NCI-H2029 (cell line): ENCODE results near the gene NUDT3.
"Not testable (repeated sequence)": the region's sequence is repeated elsewhere in the genome, so short reads cannot be mapped to it uniquely, and the experiment has no call there.

ENCODE experiments used
- DNase-seq: peaks from one replicate; lab custom pipeline; 2025; lab: John Stamatoyannopoulos, UW

Gene NUDT3

GRCh38 chr6:34342247-34342646 lies 50.2 kb downstream of the NUDT3 start:
- no peak for DNase-seq

DNA sequence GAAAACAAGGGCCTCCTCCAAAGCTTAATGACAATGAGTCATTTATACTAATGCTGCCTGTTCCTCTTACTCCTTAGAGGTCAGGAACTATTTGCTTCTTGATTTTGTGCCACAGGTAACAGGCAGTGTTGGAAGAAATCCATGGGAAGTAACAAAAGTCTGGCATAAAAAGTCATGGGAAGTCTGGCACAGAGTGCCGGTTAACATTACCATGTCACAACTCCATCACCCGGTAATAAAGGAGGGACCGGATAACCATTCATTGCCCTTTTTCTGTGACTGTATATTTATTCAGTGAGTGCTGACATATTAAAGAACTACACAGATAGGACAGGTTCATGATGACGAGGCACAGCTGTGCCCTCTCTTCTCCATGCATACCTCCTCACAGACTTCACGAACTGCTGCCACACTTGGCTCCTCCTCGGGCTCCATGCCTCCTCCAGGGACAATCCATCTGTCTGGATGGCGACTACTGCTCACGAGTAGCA lies 50.9 kb downstream of the NUDT3 start:
- no peak for DNase-seq

GRCh38 chr6:34340906-34341480 lies 51.5 kb downstream of the NUDT3 start:
- no peak for DNase-seq

GRCh38 chr6:34340394-34340793 lies 52.1 kb downstream of the NUDT3 start:
- no peak for DNase-seq

DNA sequence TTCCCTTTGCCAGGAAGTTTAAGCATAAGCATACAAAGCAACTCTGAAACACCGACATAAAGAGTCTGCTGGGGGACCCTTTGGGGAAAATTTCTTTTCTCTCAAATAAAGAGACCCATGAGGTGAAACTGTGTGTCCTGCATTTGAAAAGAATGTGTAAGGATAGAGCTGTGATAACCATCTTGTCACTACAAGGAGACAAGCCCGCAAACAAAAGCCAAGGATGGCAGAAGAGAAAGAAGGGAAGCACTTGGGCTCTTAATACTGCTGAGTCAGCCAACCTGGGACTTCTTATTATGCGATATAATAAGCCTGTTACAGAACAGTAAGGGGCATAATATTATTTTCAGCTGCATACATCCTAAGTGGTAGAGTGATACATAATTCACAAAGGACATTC lies 52.5 kb downstream of the NUDT3 start:
- DNase-seq = no peak

DNA sequence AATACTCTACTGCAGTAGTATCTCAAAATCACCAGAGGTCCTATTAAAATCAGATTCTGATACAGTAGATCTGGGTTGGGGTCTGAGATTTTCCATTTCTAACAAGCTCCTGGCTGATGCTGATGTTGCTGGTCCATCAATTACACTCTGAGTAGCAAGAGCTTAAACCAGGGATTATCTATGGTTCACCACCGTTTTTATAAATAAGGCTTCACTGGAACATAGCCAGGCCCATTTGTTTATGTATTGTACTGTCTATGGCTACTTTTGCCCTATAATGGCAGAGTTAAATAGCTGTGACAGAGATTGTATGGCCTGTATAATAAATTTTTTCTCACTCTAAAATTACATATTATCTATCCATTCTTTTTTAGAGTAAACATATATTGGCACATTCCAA lies 53.0 kb downstream of the NUDT3 start:
- no peak for DNase-seq

GRCh38 chr6:34338811-34339210 lies 53.7 kb downstream of the NUDT3 start:
- DNase-seq = no peak

- no peak for DNase-seq
Observed at GRCh38 chr6:34338377-34338776, 54.1 kb downstream of the NUDT3 start.

GRCh38 chr6:34334796-34335416 lies 57.6 kb downstream of the NUDT3 start:
- no peak for DNase-seq

DNA sequence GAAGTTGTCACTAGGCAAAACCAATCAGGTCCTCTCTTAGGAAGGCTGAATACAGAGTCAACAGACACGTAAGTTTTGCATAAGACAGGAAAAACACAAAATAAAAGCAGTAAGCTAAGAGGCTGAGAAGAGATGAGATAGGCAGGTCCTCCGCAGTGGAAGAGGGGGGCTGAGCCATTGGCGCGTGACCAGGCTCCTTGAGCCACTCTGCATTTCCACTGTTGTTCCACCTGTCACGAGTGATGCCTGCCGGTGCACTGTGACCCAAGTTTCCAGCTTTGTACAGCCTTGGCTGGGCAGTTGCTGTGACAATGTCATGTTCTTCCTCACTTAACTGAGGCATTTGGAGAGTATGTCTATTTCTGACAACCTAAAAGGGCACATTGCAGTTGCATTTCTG lies 58.6 kb downstream of the NUDT3 start:
- DNase-seq = no peak

DNA sequence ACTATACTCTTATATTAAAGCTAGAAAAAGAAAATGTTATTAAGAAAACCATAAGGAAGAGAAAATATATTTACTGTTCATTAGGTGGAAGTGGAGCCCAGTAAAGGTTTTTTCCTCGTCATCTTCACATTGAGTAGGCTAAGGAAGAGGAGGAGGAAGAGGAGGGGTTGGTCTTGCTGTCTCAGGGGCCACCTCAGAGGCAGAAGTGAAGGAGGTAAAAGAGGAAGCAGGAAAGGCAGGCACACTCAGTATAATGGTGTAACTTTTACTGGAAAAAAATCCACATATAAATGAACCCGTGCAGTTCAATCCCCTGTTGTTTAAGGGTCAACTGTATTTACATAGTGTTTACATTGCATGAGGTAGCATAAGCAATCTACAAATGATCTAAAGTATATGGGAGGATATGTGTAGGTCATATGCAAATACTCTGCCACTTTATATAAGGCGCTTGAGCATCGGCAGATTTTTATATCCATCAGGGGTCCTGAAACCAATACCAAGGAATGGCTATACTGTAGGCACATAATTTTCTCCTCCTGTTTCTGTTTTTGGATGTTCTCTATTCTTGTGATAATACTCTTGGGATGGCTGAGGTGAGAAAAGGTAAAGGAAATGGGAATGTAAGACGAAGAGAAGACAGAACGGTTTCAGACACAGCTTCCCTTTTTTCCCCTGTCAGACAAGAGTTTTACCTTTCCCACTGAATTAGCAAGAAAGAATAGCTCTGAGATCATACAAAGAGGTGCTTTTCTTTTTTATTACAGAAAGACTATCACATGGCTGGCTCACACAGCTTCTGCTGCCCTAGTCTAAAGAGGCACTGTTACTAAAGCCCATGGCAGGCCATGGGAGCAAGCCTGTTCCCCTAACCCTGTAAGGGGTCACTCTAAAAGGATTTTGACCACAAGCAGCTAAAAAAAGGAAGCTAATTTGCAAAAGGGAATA lies 59.9 kb downstream of the NUDT3 start:
- DNase-seq = no peak

- no peak for DNase-seq
Observed at GRCh38 chr6:34331371-34332050, 61.0 kb downstream of the NUDT3 start.

DNA sequence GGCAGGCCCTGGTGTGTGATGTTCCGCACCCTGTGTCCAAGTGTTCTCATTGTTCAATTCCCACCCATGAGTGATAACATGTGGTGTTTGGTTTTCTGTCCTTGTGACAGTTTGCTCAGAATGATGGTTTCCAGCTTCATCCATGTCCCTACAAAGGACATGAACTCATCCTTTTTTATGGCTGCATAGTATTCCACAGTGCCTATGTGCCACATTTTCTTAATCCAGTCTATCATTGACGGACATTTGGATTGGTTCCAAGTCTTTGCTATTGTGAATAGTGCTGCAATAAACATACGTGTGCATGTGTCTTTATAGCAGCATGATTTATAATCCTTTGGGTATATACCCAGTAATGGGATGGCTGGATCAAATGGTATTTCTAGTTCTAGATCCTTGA lies 62.7 kb downstream of the NUDT3 start:
- DNase-seq = not testable (repeated sequence)

- no peak for DNase-seq
Observed at GRCh38 chr6:34328969-34329368, 63.5 kb downstream of the NUDT3 start.

DNA sequence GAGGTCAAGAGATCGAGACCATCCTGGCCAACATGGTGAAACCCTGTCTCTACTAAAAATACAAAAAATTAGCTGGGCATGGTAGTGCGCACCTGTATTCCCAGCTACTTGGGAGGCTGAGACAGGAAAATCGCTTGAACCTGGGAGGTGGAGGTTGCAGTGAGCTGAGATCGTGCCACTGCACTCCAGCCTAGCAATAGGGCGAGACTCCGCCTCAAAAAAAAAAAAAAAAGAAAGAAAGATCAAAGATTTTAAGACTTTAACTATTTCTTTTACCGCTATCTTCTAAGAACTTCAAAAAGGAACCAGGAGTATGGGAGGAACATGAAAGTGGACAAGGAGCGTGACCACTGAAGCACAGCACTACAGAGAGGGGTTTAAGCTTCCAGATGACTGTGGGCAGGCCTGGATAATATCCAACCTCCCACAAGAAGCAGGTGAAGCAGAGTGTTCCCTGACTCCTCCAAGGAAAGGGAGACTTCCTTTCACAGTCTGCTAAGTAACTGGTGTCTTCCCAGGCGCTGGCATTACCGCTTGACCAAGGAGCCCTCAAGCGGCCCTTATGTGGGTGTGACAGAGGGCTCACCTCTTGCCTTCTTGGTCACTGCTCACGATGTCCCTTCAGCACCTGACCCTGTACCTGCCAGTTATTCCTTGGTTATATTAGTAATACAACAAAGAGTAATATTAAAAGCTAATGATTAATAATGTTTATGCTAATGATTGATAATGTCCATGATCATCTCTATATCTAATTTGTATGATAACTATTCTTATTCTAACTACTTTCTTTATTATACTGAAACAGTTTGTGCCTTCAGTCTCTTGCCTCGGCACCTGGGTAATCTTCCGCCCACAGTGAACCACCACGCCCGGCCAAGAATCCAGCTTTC lies 64.9 kb downstream of the NUDT3 start:
- not testable (repeated sequence) for DNase-seq

DNA sequence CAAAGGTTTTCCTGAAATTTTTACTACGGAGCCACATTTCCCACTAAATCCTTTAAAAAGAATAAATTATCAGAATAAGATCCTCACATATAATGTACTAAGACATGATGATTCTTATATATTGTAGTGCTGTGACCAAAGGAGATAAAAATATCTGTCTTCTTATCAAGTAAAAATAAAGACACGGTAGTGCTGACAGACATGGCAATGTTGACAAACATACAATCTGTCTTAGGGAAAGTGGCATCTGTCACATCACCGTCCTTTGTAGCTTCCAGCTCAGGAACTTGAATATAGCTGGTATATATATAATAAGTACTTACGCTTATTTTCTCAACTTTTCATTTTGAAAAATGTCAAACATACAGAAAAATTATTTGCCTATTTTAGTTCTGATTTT lies 66.8 kb downstream of the NUDT3 start:
- no peak for DNase-seq

DNA sequence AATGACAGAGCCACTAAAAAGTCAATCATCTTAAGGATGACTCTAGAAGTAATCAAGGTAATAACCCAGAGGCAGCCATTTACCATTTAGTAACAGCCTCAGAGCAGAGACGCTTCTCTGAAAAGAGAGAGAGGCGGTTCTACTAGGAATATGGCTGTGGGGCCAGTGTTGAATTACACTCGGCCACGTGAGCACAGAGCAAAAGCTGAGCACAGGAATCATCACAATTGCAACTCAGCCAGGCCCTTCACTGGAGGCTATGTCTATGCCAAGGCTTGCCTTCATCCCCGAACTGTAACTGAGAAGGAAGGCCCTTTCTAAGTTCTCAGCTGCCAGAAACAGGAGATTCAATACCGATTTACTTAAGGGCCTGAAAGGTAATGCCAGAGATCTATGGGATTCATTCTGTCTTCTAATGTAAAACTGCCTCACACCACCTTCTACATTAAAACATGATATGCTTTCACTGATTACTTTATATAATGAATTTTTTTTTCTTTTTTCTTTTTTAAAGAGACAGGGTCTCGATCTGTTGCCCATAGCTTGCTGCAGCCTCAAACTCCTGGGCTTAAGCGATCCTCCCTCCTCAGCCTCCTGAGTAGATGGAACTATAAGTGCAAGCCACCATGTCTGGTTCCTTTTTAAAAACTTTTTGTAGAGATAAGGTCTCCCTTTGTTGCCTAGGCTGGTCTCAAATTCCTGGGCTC lies 67.6 kb downstream of the NUDT3 start:
- DNase-seq = peak; percentile 83

DNA sequence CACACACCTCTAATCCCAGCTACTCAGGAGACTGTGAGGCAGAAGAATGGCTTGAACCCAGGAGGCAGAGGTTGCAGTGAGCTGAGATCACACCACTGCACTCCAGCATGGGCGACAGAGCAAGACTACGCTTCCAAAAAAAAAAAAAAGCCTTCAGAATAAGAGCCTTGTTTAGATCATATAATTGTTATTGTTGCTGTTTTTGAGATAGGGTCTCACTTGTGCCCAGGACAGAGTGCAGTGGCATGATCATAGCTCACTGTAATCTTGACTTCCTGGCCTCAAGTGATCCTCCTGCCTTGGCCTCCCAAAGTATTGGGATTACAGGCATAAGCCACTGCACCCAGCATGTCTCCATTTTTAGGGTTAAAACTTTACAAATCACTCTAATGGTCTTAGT lies 68.2 kb downstream of the NUDT3 start:
- not testable (repeated sequence) for DNase-seq

GRCh38 chr6:34323300-34323699 lies 69.2 kb downstream of the NUDT3 start:
- DNase-seq = no peak

DNA sequence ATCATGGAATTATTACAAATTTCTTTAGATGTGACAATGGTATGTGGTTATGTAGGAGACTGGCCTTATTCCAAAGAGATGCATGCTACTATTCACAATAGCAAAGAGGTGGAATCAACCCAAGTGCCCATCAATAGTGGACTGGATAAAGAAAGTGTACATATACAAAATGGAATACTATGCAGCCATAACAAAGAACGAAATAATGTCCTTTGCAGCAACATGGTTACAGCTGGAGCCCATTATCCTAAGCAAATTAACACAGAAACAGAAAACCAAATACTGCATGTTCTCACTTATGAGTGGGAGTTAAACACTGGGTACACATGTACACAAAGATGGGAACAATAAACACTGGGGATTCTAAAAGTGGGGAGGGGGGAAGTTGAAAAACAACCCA lies 69.7 kb downstream of the NUDT3 start:
- no peak for DNase-seq

- DNase-seq = no peak
Observed at GRCh38 chr6:34321821-34322220, 70.6 kb downstream of the NUDT3 start.
